ENCODE data around the gene SPDYE3.
A peak's percentile ranks its signal among the peaks of the same experiment; 100 is the strongest.
"Not testable (repeated sequence)": the region's sequence is repeated elsewhere in the genome, so short reads cannot be mapped to it uniquely, and the experiment has no call there.

Gene SPDYE3

GRCh38 chr7:100307402-100307801 is at the start of gene SPDYE3:
Gene SPDYE3, plus strand, starts transcription at chr7:100307702. Its CDS starts 184 bp downstream, at chr7:100307886.
- not testable (repeated sequence) for DNase-seq (ENCODE audit: low read depth in 2 of 3, low spot score in 1 of 3)

- DNase-seq (ENCODE audit: low read depth in 2 of 3, low spot score in 1 of 3), result not testable (repeated sequence)
These were observed 47.5 kb upstream of the SPDYE3 start for GRCh38 chr7:100259984-100260383.

GRCh38 chr7:100262896-100263295 is 44.6 kb upstream of the SPDYE3 start:
- not testable (repeated sequence) for DNase-seq (ENCODE audit: low read depth in 2 of 3, low spot score in 1 of 3)

- not testable (repeated sequence) for DNase-seq (ENCODE audit: low read depth in 2 of 3, low spot score in 1 of 3)
These were observed 43.3 kb upstream of the SPDYE3 start for GRCh38 chr7:100264223-100264622.

- not testable (repeated sequence) for DNase-seq (ENCODE audit: low read depth in 2 of 3, low spot score in 1 of 3)
These were observed 42.8 kb upstream of the SPDYE3 start for GRCh38 chr7:100264669-100265165.

- DNase-seq (ENCODE audit: low read depth in 2 of 3, low spot score in 1 of 3), result not testable (repeated sequence)
These were observed 41.7 kb upstream of the SPDYE3 start for GRCh38 chr7:100265851-100266250.

GRCh38 chr7:100266576-100267354 is 40.7 kb upstream of the SPDYE3 start:
- no peak for DNase-seq (ENCODE audit: low read depth in 2 of 3, low spot score in 1 of 3)

GRCh38 chr7:100267648-100268047 is 39.9 kb upstream of the SPDYE3 start:
- no peak for DNase-seq (ENCODE audit: low read depth in 2 of 3, low spot score in 1 of 3)

GRCh38 chr7:100268882-100269281 is 38.6 kb upstream of the SPDYE3 start:
- not testable (repeated sequence) for DNase-seq (ENCODE audit: low read depth in 2 of 3, low spot score in 1 of 3)

GRCh38 chr7:100269306-100270045 is 38.0 kb upstream of the SPDYE3 start:
- not testable (repeated sequence) for DNase-seq (ENCODE audit: low read depth in 2 of 3, low spot score in 1 of 3)

GRCh38 chr7:100270046-100270918 is 37.2 kb upstream of the SPDYE3 start:
- DNase-seq (ENCODE audit: low read depth in 2 of 3, low spot score in 1 of 3), result not testable (repeated sequence)

- DNase-seq (ENCODE audit: low read depth in 2 of 3, low spot score in 1 of 3), result not testable (repeated sequence)
These were observed 36.4 kb upstream of the SPDYE3 start for GRCh38 chr7:100270941-100271593.

- DNase-seq (ENCODE audit: low read depth in 2 of 3, low spot score in 1 of 3), result peak; percentile 92 to 98 (median 96)
These were observed 35.6 kb upstream of the SPDYE3 start for GRCh38 chr7:100271716-100272537.

- DNase-seq (ENCODE audit: low read depth in 2 of 3, low spot score in 1 of 3), result not testable (repeated sequence)
These were observed 35.0 kb upstream of the SPDYE3 start for GRCh38 chr7:100272538-100272902.

- no peak for DNase-seq (ENCODE audit: low read depth in 2 of 3, low spot score in 1 of 3)
These were observed 32.4 kb upstream of the SPDYE3 start for GRCh38 chr7:100275120-100275519.

GRCh38 chr7:100276126-100276525 is 31.4 kb upstream of the SPDYE3 start:
- DNase-seq (ENCODE audit: low read depth in 2 of 3, low spot score in 1 of 3), result not testable (repeated sequence)

GRCh38 chr7:100282069-100282608 is 25.4 kb upstream of the SPDYE3 start:
- not testable (repeated sequence) for DNase-seq (ENCODE audit: low read depth in 2 of 3, low spot score in 1 of 3)

GRCh38 chr7:100283147-100283546 is 24.4 kb upstream of the SPDYE3 start:
- not testable (repeated sequence) for DNase-seq (ENCODE audit: low read depth in 2 of 3, low spot score in 1 of 3)

Data from stimulated activated CD4-positive, alpha-beta T cell treated with anti-CD3 and anti-CD28 coated beads, Interleukin-12 subunit alpha, Interleukin-12 subunit beta, amount 100 ng/mL, for 48 hours (primary cell).